HG03354 (cell line): ENCODE measurements around the gene ZFP92.

Experiments
- ATAC-seq: cut with Tn5 transposase; IDR thresholded peaks from one replicate; pipeline ENCODE4 v1.9.1; 2021; ENCODE audit warnings: mild to moderate bottlenecking; ENCODE audit not compliant: unreplicated experiment, poor library complexity, severe bottlenecking

ZFP92 gene, protein sequence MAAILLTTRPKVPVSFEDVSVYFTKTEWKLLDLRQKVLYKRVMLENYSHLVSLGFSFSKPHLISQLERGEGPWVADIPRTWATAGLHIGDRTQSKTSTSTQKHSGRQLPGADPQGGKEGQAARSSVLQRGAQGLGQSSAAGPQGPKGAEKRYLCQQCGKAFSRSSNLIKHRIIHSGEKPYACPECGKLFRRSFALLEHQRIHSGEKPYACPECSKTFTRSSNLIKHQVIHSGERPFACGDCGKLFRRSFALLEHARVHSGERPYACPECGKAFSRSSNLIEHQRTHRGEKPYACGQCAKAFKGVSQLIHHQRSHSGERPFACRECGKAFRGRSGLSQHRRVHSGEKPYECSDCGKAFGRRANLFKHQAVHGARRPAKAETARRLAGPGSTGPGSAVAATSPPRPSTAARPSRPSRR

GRCh38 chrX:153411255-153411987 is at the start of gene ZFP92:
ZFP92 (plus strand) TSS chrX:153411472; CDS start chrX:153418323, 6,851 bp downstream.
- peak; percentile 47 for ATAC-seq

DNA sequence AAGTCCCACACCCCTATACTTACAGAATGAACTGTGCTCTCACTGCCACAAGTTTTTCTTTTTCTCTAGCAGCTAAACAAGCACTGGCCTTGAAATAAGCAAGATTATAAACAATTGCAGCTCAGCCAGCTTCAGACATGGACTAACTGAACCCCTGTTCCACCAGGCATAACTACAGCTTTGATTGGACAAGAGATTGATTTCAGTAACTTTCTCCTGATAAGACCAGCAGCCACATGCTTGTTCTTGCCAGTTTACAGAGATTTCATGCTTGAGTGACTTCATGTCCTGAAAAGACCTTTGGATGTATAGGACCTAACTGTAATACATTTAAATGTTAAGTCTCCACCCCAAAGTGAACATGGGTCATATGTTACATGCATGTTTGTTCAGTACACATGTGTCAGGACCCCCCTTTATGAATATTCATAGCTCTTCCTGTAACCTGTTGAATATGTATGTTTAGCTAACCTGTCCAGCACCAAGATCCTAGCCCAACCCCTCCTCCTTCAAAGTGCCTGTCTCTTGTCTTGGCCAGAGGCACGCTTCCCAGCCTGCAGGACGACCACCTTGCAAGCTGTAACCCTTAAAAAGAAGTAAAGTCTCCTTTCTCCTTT is 49.4 kb upstream of the ZFP92 start:
- no peak for ATAC-seq

DNA sequence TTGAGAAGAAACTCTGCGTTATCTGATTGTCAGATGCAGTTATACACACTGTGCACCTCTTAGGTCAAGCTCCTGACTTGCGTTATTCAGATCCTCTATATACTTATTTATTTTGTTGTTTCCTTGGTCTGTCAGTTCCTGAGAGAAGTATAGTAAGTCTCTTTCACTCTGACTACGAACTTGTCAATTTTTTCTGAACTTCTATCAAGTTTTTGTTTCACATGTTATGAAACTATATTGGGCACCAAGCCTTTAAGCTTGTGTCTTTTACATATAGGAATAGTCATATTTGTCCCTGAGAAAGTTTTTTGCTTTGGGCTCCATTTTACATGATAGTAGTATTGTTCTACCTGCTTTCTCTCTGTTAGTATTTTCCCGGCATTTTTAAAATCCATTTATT is 45.6 kb upstream of the ZFP92 start:
- no peak for ATAC-seq

DNA sequence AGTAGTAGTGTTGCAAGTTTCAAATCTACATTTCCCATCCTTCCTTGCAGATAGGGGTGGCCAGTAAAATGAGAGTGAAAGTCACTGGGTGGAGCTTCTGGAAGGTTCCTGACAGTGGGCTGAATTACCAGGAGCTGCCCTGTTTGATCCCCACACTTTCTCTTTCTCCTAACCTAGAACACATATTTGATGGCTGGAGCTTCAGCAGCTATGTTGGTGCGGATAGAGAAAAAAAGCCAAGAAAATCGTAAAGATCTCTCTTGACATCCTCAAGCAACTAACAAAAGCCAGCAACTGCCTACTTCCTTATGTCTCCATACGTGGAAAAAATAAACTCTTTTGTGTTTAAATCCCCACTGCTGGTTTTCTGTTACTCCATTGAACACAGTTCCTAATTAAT is 45.2 kb upstream of the ZFP92 start:
- ATAC-seq: no peak

DNA sequence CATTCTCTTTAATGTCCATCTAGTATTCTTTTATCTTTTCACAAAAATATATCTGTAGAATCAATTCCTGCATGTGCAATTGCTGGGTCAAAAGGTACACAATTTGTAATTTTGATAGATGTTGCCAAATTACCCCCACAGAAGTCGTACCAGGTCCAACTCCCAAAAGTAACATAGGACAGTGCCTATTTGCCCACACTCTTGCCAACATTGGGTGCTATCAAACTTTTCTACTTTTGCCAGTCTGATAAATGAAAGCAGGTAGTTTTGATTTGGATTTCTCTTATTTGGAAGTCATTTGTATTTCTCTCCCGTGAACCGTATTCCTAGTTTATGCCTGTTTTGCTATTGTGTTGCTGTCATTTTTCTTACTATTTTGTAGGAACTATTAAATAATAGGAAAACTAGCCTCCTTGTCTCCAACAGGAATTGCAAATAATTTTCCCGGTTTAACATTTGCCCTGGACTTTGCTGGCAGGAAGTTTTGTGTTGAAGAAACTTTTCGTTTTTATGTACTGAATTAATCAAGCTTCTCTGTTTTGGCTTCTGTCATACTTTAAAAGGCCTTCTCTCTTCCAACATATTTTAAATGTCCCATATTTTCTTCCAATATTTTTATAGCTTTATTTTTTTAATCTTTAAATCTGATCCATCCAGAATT is 44.3 kb upstream of the ZFP92 start:
- ATAC-seq: no peak

DNA sequence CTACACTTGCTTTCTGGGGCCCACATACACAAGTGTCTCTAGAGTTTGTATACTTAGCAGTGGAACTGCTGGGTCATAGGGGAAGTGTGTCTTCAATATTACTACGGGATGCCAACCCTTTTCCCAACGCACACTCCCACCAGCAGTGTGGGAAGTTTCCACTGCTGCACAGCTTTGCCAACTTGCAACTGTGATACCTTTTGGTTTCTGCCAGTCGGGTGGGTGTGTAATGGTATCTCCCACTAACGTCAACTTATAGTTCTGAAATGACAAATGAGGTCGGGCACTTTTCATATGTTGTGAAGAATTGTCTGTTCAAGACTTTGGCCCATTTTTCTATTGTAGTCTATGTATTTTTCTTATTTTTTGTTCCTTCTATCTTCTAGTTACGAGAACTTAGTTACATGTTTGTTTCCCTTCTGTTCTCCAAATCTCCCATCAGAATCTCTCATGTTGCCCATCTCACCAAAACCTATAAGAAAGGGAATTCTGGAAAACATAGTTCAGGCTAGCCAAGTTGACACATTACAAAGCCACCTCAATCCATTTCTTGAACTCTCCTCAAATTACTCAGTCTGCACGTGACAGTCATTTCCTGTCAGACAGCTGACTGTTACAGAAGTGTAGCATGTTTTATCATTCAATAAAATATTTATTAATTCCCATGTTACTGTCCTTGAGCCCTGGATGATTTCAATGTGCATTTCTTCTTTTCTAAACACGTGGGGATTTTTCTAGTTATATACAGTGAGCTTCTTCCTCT is 40.8 kb upstream of the ZFP92 start:
- no peak for ATAC-seq

DNA sequence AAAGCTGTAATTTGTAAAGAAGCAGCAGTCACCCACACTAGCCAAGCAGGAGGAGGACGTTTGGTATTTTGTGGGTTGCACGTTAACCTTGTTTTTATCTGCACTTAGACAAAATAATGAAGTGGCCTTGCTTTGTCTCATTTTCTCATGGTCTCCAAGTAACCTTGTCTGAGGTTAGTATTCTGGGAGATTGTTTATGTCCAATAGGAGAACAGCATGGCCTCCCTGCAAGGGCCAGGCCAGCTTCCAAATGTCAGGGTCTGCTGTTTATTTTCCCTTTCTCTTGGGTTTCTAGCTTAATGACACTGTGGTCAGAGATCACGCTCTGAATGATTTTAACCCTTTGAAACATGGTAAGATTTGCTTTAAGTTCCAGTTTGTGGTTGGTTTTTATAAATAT is 40.0 kb upstream of the ZFP92 start:
- ATAC-seq: no peak

GRCh38 chrX:153372949-153373348 is 38.3 kb upstream of the ZFP92 start:
- ATAC-seq: no peak

GRCh38 chrX:153374426-153374825 is 36.8 kb upstream of the ZFP92 start:
- ATAC-seq: no peak

DNA sequence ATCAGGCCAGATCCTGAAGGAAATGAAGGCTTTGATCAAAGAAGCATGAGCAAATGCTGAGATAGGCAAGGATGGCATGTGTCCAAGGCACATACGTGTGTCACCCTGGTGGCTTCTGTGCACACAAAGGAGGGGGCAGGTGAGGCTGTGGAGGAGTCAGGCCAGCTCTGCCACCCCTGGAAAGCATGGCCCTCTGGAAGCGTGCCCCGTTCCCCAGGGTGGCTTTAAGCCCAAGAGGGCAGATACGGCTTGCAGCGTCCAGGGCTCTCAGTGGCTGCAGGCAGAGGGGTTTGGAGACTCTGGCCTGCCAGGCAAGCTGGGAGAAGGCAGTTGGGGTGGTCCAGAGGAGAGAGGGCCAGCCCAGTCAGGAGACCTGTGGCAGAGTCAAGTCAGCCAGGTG is 35.7 kb upstream of the ZFP92 start:
- no peak for ATAC-seq

- no peak for ATAC-seq
Measured at GRCh38 chrX:153377727-153378126, 33.5 kb upstream of the ZFP92 start.

GRCh38 chrX:153378607-153379006 is 32.7 kb upstream of the ZFP92 start:
- ATAC-seq: no peak

DNA sequence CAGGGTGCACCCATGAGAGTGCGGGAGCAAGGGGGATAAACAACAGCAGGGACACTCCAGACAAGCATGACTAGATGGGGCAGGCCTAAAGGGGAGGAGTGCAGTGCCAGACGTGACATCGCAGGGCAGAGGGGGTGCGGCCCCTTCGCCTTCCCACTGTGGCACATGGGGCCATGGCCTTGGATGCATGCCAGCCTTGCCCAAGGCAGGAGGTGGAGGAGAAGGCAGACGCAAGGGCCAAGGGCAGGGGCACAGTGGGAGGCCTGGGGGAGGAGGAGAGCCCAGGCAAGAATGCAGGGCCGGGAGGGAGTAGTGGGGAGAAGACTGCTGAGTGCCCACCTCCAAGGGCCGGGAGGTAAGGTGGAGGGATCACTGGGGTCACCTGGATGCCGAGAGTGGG is 31.8 kb upstream of the ZFP92 start:
- no peak for ATAC-seq

- ATAC-seq: no peak
Measured at GRCh38 chrX:153379971-153380581, 31.2 kb upstream of the ZFP92 start.

DNA sequence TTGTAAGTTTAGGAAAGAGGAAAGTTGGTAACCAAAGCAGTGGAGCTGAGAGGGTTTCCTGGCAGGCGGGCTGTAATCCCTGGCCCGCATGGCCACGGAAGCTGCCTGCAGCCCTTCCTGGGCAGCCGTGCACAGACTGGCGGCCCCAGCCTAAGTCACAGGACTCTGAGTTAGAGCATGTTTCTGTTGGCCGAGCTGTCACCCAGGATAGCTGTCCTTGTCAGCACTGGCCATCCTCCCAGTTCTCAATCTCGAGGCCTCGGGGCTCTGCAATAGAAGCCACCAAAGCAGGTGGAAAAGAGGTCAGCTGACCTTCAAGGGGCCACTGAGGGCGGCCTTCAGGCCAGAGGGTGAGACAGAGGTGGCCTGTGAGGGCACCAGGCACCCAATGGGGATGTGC is 30.6 kb upstream of the ZFP92 start:
- no peak for ATAC-seq

- ATAC-seq: peak; percentile 60
Measured at GRCh38 chrX:153381684-153382532, 29.4 kb upstream of the ZFP92 start.

DNA sequence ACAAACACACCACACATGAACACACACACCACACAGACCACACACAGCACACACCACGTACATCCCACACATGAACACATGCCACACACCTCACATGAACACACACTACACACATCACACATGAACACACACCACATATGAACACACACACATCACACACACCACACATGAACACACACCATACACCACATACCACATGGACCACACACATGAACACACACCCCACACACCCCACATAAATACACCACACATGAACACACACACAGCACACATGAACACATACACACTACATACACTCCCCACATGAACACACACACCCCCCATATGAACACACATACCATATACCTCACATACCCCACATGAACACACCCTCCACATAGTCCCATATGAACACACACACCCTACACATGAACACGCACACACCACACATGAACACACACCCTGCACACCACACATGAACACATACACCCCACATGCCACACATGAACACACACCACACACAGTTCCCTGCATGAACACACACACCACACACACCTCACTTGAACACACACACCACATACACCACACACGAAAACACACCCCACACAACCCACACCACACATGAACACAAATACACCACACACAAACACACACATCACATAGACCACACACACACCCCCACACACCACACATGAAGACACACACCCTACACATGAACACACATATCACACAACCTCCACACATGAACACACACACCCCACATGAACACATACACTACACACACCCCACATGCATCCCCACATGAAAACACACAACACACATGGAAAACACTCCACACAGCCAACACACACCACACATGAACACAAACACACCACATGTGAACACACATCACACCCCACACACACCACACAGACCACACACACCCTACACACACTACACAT is 28.4 kb upstream of the ZFP92 start:
- no peak for ATAC-seq
